HPDE6-E6E7 (cell line): Measurements from ENCODE around the gene CDK1.

ENCODE experiments used
- DNase-seq: peaks from one replicate; pipeline ENCODE4 v3.0.0; 2011; ENCODE audit warnings: missing footprints; ENCODE audit errors: extremely low spot score

CDK1 gene

DNA sequence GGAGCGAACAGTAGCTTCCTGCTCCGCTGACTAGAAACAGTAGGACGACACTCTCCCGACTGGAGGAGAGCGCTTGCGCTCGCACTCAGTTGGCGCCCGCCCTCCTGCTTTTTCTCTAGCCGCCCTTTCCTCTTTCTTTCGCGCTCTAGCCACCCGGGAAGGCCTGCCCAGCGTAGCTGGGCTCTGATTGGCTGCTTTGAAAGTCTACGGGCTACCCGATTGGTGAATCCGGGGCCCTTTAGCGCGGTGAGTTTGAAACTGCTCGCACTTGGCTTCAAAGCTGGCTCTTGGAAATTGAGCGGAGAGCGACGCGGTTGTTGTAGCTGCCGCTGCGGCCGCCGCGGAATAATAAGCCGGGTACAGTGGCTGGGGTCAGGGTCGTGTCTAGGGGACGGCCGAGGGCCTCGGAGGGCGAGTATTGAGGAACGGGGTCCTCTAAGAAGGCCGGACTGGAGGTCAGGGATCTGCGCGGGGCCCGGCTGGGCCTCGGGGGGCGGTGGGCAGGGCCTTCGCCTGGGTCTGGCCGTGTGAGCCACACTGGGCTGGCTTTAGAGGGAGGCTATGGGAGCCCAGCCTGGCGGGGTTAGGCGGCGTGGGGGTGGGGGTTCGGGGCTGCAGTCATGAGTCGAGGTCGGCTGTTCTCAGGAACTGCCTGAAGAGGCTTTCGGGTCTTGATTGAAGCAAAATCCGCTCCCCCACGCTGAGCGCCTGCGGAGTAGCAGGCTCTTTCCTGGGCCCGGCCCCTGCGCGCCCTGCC lies at the start of gene CDK1:
CDK1 (plus strand) TSS at position 265 of the 757 bp plus-strand sequence. CDS start 1,688 bp downstream, outside the sequence.
- DNase-seq = peak; percentile 98

DNA sequence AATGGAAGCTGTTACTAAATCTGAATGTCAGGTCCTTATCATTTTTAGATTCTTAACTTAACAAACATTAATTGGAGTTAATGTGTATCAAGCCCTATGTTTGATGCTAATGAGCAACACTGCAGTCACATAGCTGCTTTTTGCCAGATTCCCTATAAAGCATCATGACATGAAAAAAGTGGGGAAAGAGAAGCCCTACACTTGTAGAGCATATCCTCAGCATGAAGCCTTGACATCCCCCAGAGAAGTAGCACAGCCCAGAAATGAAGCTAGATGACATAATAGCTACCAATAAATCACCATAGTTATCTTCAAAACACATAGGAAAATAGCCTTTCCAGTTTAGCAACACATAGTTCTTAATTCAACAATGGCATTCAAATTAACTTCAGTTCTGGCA lies 49.2 kb upstream of the CDK1 start:
- DNase-seq = no peak

- DNase-seq = no peak
Observed at GRCh38 chr10:60731134-60731885, 47.0 kb upstream of the CDK1 start.

DNA sequence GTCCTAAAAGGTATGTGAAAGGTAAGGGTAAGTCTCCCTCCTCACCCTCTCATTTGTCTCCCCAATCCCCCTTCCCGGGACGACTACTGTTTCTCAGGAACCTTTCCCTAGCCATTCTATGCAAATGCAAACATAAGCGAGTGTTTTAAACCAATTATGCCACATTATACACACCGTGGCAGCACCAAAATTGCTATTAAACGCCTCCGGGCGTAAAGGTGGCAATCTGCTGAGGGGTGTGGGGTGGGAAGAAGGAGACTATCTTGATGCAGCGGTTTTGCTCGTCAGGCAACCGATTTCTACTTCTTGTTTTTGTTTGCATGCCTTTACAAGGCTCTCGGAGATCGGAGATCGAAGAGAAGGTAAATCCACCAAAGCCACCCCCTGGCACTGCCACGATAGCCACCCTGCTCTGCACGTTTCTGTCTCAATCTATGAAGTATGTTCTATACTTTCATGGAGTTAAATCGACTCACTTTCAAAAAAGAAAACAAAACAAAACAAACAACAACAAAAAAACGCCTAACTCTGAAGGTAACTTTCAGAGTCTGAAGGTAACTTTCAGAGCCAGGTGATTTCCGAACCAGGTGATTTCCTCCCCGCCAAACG lies 46.0 kb upstream of the CDK1 start:
- DNase-seq = no peak

DNA sequence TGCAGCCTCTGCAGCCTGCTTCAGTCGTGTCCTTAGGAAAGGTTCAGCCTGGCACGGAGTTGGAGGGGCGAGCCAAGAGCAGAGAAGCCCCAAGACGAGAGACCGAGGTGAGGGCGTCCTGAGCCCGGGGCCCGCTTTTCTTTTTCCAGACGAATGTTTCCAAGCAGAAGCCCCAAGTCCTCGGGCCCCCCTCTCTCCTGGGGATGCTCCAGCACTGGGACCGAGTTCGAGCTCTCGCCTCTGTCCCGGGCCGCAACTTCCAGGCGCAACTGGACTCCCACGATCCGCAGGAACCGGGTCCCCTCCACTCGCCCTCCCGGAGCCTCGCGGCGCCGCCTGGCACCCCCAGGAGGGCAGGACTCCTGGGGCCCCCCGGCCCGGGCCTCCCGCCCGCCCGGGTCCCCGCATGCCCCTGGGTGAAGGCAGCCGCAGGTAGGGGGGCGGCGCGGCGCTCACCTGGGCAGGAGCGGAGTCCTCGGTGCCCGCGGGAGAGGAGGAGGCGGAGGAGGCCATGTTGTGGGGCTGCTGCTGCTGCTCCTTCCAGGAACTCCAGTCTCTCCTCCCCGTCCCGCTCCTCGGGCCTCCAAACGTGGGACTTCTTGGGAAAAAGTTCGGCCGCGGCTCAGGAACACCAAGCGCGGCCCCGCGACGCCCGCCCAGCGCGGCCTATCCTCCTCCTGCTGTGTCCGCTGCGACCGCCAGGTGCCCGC lies 45.3 kb upstream of the CDK1 start:
- DNase-seq = no peak

GRCh38 chr10:60733517-60733822 lies 44.8 kb upstream of the CDK1 start:
- DNase-seq = peak; percentile 80

- DNase-seq = no peak
Observed at GRCh38 chr10:60733826-60734225, 44.5 kb upstream of the CDK1 start.

DNA sequence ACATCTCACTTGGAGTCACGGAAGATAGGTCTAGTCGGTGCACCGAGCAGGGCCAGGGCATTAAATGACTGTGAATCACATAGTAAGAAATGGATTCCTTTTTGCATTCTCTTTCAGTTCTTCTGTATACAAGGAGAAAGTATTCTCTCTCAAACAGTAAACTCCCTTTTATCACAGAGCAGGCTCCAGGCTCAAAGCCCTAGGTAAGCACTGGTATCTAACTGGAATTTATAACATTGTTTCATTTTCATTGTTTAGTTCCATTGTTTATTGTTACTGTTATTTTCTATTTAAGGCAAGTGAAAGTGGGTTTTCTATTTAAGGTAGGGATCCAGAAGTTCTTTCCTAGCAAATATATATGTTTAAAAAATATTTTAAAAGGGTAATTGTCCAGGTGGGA lies 44.1 kb upstream of the CDK1 start:
- no peak for DNase-seq

DNA sequence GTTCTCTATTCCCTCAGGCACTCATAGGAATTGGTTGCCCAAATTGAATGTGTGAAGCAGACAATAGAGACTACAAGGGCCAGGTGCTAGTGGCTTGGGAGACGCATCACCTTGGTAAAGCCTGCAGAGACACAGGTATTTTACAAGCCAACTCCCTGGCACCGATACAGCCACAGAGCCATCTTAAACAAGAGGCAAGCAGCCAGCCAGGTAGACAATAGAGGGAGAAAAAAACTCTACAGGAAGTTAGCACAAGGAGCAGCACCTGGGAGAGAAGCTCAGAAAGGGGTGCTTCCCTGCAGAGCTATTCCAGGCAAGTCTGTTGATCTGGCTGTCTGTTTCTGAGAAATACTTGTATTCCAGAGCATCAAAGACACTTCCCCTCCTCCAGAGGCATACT lies 43.0 kb upstream of the CDK1 start:
- DNase-seq = no peak

DNA sequence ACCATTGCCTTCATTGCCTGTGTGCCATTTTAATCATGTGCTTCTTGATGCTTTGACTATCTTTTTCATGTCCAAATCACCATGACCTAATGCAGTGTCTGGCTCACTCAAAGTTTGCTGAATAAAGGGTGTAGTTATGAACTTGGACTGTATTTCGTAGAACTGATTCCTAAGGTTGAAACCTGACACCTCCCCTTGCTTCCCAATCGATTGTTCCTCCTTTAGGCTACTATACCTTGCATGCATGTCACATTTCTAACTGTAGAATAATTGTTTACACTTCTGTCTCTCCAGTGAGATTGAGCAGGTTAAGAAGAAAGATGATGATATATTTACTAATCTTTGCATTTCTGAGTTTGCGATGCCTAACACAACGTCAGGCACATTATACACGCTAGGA lies 41.0 kb upstream of the CDK1 start:
- no peak for DNase-seq

GRCh38 chr10:60739558-60739957 lies 38.7 kb upstream of the CDK1 start:
- DNase-seq = no peak

DNA sequence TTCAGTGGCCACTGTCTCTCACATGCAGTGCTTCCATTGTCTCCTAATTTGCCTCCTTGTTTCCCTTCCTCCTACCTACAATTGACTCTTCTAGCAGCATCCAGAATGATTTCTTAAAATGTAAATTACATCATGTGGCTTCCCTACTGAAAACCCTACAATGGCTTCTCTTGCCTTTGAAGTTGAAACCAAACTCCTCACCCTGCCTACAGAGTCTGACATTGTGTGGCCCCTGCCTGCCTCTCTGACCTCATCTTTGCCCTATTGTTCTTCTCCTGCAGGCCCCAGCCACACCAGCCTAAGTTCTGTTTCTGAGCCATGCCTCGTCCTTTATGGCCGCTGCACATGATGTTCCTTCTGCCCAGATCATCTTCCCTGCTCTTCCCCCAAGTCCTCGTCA lies 35.8 kb upstream of the CDK1 start:
- no peak for DNase-seq

- no peak for DNase-seq
Observed at GRCh38 chr10:60747817-60748469, 30.3 kb upstream of the CDK1 start.

DNA sequence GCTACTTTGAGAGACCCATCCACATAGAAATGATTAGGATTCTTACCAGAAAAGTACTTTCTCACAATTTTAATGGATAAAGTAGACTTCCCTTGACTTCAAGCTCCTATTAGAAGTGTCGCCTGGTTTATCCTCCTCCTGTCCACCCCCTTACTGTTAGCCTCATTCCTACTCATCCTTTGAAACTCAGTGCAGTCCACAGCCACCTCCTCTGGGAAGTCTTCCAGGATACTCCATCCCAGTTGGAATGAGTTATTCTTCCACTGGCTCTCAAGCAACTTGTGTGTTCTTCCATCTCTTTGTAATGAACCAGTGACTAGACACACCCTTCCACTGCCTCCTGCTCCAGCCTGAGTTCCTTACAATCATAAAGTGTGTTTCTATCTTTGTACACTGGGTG lies 25.1 kb upstream of the CDK1 start:
- DNase-seq = no peak

DNA sequence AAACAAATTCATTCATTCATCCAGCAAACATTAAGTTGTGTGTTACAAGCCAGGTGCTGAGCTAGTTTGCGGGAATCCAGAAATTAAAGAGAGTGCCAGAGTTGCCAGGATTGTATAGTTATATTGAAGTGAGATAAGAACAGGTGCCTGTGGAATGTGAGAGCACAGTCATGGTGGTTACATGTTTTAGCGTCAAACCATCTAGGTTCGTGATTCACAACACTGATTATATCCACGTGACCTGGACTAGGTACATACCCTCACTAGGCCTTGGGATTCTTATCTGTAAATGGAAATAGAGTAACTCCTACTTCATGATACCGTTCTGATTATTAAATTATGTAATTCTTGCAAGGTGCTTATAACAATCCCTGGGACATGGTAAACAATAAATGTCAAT lies 24.5 kb upstream of the CDK1 start:
- DNase-seq = no peak

- DNase-seq = no peak
Observed at GRCh38 chr10:60757420-60757895, 20.8 kb upstream of the CDK1 start.

GRCh38 chr10:60759181-60759580 lies 19.1 kb upstream of the CDK1 start:
- no peak for DNase-seq

DNA sequence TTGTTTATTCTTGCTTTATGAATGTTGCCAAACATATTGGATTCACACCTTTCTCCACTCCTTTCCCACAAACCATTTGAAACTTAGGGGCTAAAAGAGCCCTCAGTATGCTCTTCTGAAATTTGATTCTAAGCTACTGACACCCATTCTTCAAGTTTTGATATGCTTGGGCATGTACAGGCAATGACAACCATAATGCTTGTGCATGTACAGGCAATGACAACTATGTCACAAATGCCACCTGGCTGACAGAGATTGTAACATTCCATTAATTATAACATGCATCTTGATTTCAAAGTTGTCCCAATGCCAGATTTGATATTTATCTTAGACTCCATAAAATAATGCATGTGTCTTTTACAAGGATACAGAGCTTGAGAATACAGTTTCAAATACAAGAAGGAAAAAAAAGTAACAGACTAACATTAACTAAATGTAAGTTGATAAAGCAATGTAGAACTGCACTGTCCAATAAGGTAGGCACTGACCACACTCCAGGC lies 17.5 kb upstream of the CDK1 start:
- DNase-seq = no peak

DNA sequence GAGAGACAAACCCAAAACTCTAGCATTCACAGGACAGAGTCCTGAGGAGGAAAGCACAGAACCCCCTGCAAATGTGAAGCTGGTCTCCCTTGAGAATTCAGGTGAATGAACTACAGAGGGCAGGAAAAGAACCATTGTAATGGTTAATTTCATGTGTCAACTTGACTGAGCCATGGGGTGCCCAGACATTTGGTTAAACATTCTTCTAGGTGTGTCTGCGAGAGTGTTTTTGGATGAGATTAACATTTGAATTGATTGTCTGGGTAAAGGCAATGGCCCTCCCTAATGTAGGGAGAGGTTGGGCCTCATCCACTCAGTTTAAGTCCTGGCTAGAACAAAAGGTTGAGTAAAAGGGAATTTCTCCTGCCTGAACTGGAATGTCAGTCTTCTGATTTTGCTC lies 15.7 kb upstream of the CDK1 start:
- no peak for DNase-seq

GRCh38 chr10:60767424-60767823 lies 10.9 kb upstream of the CDK1 start:
- no peak for DNase-seq

- DNase-seq = no peak
Observed at GRCh38 chr10:60769406-60769805, 8.9 kb upstream of the CDK1 start.
